Astrocyte (in vitro differentiated cells and primary cell): ENCODE results near the gene RASA2.

Experiments used
- CTCF ChIP-seq: IDR thresholded peaks from 2 replicates; pipeline ENCODE4 v1.5.1; 2011; ENCODE audit warnings: low read depth, mild to moderate bottlenecking, inconsistent platforms, low read length, moderate library complexity; ENCODE audit not compliant: insufficient read depth
- EZH2 ChIP-seq: IDR thresholded peaks from 2 replicates; pipeline ENCODE4 v1.6.1; 2012; ENCODE audit warnings: mild to moderate bottlenecking, low read length, inconsistent platforms; ENCODE audit not compliant: insufficient read depth

- TF ChIP-seq CTCF (no peak), EZH2 (no peak)
Observed at GRCh38 chr3:141486746-141487520, at the start of gene RASA2.
